H54 (cell line): ENCODE results near the gene HSPA9.

Experiments
- DNase-seq: peaks from one replicate; pipeline ENCODE4 v3.0.0; 2011; ENCODE audit warnings: low spot score, mixed read lengths; ENCODE audit not compliant: insufficient read length
- FAIRE-seq: peaks from 3 replicates; lab custom pipeline; 2011; peaks lifted over from hg19 to GRCh38; lab: Jason Lieb, UNC
- POLR2A ChIP-seq: IDR thresholded peaks from 2 replicates; pipeline ENCODE4 v1.6.1; 2011; ENCODE audit warnings: low read depth, mild to moderate bottlenecking, low read length

The HSPA9 gene

DNA sequence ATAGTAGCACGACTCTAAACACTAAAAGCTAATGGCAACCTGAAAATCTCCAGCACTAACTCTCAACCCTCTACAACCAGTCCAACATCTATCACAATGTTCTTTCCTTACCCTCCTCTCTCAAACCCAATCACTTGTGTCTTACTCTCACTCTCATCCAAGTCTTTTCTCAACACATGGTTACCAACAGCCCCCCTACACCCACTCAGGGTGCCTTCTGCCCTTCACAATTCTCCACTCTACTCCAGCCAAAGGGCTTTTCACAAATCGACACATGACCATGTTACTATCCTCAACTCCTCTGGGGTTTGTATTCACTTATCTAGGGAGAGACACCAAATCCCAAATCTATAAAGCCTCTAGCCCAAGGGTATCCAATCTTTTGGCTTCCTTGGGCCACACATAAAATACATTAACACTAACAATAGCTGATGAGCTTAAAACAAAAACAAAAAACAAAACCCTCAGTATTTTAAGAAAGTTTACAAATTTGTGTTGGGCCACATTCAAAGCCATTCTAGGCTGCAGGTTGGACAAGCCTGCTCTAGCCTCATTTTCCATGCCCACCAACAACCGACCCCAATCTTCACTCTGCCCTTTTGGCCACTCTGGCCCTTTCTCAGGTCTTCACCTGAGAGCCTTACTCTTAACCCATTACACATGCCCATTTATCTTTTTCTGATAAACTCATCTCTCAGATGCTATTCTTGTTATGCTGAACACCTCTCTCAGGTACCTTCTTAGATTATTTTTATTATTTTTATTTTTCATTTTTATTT is 11.7 kb downstream of the HSPA9 start:
- no peak for DNase-seq
- FAIRE-seq: no peak
- no peak for TF ChIP-seq POLR2A

DNA sequence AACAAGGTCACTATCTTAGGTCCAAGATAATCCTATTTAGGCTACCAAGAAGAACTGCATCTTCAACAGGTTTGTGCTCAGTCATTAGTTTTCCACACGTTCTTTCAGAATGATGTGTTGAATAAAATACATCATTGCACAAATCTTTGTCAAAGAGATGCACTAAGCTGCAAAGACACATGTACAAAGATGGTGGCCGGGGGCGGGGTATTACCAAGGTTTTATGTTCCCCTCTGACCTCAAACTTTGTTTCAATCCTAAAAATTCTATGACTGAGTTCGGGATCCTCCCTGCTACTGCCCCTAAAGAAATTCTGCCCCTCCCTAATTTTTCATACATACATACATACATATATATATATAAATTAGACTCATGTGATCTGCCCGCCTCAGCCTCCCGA is 14.2 kb downstream of the HSPA9 start:
- TF ChIP-seq POLR2A: no peak
- FAIRE-seq (no peak), DNase-seq (no peak)

DNA sequence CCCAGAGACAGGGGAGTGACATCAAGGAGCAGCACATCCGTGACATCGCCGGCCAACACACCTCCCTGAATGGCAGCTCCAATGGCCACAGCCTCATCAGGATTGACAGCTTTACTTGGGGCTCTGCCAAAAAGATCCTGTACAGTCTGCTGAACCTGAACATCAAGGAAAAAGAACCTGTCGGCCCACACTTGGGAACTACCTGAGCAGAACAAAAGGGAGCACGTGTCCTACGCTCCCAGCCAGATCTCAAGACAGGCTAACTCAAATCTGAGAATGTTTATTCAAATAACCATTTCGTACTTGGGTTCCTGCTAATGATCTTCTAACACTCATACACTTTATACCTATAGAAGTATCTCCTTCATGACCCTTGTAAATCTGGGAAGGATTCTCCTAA is 15.3 kb downstream of the HSPA9 start:
- FAIRE-seq (no peak), DNase-seq (no peak)
- TF ChIP-seq POLR2A: no peak

DNA sequence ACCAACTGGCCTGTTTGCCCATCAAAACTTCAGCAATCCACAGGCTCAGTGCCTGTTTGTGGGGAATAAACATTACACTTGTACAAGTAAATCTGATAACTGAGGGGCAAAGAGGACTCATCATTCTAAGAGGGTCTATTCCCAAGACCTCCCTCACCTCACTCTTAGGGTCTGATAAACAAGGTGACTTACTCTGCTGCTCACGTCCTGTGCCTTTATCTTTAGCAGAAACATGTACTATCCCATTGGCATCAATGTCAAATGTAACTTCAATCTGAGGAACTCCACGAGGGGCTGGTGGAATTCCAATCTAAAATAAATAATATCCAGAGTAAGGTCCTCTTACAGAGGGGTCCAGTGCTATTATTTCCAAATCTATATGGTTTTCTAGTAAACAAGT is 17.5 kb downstream of the HSPA9 start:
- no peak for TF ChIP-seq POLR2A
- no peak for FAIRE-seq
- DNase-seq: no peak

DNA sequence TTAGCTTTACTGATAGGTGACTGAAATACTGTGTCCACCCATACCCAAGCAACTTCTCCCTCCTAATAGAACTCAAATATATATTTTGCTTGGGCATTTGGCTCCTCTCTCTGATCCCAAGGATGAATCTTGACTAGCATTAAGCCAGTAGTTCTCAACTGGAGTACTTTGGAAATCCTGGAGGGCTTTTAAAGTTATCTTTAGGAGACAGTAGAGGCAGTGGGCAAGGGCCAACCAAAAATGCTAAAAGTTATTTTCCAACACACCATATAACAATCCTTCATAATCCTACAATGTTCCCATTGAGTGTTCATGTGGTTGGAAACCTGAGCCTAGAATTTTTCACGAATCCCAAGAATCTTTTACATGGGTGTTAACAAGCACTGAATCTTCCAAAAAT is 21.1 kb downstream of the HSPA9 start:
- FAIRE-seq (no peak), DNase-seq (no peak)
- TF ChIP-seq POLR2A: no peak

DNA sequence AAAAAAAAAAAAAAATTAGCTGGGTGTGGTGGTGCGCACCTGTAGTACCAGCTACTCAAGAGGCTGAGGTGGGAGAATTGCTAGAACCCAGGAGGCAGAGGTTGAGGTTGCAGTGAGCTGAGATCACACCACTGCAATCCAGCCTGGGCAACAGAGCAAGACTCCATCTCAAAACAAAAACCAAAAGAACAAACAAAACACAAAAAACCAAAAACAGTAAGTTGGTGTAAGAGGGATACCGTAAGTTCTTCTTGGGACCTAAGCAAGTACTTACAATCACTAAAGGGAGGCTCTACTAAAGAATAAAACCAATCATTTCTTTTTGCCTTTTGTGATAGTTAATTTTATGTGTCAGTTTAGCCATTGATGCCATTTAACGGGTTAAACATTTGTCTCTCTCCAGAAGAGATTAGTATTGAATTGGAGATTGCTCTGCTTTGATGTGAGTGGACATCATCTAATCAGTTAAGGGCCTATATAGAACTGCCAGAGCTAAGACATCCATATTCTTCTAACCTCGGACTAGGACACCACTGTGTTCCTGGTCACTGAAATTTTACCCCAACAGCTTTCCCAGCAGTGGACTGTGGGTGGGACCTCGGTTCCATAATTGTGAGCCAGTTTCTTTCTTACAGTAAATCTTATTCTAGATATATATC is 21.6 kb downstream of the HSPA9 start:
- no peak for TF ChIP-seq POLR2A
- DNase-seq (no peak), FAIRE-seq (no peak)

DNA sequence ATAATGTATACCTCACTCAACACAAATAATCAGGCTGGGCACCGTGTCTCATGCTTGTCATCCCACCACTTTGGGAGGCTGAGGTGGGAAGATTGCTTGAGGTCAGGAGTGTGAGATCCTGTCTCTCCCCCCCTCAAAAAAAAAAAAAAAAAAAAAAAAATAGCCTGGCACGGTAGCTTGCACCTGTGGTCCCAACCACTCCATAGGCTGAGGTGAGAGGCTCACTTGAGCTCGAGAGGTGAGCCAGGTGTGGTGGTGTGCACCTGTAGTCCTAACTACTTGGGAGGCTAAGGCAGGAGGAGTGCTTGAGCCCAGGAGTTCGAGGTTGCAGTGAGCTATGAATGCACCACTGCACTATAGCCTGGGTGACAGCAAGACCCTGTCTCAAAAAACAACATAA is 22.5 kb downstream of the HSPA9 start:
- FAIRE-seq (no peak), DNase-seq (no peak)
- TF ChIP-seq POLR2A: no peak

DNA sequence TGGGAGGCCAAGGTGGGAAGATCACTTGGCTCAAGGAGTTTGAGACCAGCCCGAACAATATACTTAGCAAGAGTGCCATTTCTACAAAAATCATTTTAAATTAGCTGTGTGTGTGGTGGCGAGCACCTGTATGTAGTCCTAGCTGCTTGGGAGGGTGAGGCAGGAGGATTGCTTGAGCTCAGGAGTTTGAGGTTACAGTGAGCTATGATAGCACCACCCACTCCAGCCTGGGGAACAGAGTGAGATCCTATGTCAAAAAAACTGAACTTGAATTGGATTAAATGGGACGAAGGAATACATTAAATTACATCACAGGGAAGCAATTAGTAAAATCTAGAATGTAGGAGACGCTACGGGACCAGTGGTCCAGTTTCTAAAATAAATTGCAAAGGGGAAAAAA is 25.8 kb downstream of the HSPA9 start:
- TF ChIP-seq POLR2A: no peak
- FAIRE-seq (no peak), DNase-seq (no peak)

DNA sequence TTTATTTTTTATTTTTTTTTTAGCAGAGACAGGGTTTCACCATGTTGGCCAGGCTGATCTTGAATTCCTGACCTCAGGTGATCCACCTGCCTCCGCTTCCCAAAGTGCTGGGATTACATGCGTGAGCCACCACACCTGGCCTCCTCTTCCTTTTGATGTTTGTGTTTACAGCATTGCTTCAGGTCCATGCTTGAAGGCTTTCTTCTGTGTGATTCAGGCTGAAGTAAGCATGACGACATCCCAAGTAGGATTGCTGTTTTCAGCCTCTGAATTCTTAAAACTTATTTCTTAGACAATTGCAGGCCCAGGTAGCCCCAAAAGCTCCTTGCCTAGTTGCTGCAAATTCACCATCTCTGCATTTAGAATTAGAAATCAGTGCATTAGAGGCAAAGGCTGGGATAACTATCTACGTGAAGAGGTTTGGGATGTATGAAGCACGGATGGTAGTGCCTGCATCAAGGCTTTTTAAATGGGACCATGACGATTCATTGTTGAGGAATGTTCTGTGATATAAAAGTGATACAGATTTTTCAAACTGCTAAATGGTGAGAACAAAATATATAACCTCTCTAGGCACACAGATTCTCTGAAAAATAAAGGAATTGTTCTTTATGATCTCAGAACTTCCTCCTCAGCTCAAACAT is 29.2 kb downstream of the HSPA9 start:
- DNase-seq: no peak
- no peak for FAIRE-seq
- TF ChIP-seq POLR2A: no peak

DNA sequence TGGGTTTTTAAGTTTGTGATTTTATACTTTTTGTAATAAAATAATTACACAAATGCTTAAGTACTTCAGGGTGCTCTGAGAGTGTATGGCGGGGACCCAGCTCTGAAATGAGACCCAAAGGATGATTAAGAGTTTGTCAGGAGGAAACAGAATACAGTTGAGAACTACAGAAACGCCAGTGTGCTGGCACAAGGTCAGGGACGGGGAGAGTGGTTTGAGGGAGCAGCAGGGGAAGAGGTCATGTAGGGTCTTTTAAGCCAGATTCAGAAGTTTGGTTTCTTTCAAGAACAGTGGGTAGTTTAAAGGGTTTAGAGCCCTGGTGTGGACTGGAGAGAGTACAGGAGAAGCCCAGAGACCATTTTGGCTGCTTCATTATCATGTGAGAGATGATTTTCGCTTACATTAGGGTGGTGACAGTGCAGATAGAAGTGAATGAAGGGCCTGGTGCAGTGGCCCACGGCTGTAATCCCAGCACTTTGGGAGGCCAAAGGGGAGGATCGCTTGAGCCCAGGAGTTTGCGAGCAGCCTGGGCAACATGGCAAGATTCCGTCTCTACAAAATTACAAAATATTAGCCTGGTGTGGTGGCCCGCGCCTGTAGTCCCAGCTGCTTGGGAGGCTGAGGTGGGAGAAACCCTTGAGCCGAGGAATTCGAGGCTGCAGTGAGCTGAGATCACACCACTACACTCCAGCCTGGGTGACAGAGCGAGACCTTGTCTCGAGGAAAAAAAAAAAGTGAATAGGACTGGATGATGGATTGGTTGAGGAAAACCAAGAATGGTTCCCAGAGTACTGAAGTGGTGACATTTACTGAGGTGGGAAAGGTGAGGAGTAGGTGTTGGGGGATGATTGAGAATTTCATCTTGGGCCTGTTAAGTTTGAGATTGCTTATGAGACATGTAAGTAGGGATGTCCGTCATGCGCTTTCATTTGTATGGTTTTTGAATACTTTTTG is 30.7 kb downstream of the HSPA9 start:
- no peak for TF ChIP-seq POLR2A
- FAIRE-seq: no peak
- no peak for DNase-seq

DNA sequence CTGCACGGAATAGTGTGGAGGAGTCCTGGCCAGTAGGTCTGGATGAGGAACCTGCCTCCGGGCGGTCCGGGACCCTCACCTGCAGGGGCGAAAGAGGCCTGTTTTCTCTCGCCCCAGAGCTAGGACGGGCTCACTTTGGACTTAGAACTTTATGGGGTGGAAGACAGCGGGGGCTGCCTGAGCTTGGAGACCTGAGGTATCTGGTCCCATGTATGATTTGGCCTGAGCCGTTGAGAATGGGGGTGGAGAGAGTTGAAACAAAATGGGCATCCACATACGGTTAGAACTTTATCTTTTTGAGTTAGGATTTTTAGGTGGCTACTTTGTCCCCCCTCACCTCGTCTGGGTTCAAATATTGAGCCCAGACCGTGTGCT is 31.5 kb downstream of the HSPA9 start:
- TF ChIP-seq POLR2A: no peak
- no peak for FAIRE-seq
- peak; percentile 56 for DNase-seq

DNA sequence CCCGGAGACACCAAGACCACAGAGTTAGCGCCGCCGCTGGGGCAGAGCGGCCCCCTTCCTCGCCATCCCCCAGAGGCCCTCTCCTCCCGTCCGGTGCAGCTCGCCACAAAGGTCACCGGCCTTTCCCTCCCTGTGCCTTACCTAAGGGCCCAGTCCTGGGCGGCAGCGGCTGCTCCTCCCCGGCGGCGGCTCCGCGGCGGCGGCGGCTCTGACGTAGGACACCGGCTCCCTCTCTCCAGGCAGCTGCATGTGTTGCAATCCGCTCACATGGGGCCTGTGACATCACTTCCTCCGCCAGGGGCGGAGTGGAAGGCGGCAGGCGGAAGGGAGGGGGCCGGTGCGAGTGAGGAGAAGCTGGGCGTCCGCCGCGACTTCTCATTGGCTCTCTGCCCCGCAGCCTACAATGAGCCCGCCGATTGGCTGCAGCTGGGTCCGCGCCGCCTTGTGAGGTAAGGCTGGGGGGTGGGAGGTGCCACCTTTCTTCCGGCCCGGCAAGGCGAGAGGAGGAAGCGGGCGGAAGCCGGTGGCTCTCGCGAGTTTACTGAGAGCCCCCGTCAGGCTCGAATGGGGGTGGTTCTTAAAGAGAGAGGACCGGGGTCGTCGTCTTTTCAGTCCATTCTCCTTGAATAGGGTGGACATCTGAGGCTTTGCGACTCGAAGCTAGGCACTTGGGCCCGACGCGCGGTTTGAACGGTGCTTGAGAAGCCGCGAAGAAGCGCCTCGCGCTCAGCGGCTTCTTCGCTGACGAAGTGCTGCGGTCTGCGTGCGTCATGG is 32.1 kb downstream of the HSPA9 start, which contains the start of gene ETF1:
TSS of gene ETF1 (minus strand) at position 281 of the 774 bp plus-strand sequence. CDS start 318 bp downstream, outside the sequence.
- FAIRE-seq (peak; percentile 65), DNase-seq (peak; percentile 90)
- peak; percentile 81 for TF ChIP-seq POLR2A
